NOMO-1 treated with DMSO at 0.1 percent for 48 hours (cell line): ENCODE data around the gene RPL35A.
A peak's percentile ranks its signal among the peaks of the same experiment; 100 is the strongest.
"Not testable (repeated sequence)": the region's sequence is repeated elsewhere in the genome, so short reads cannot be mapped to it uniquely, and the experiment has no call there.

Source experiments
- DNase-seq: peaks from one replicate; lab custom pipeline; 2025; ENCODE audit not compliant: unreplicated experiment; lab: John Stamatoyannopoulos, UW

RPL35A gene

DNA sequence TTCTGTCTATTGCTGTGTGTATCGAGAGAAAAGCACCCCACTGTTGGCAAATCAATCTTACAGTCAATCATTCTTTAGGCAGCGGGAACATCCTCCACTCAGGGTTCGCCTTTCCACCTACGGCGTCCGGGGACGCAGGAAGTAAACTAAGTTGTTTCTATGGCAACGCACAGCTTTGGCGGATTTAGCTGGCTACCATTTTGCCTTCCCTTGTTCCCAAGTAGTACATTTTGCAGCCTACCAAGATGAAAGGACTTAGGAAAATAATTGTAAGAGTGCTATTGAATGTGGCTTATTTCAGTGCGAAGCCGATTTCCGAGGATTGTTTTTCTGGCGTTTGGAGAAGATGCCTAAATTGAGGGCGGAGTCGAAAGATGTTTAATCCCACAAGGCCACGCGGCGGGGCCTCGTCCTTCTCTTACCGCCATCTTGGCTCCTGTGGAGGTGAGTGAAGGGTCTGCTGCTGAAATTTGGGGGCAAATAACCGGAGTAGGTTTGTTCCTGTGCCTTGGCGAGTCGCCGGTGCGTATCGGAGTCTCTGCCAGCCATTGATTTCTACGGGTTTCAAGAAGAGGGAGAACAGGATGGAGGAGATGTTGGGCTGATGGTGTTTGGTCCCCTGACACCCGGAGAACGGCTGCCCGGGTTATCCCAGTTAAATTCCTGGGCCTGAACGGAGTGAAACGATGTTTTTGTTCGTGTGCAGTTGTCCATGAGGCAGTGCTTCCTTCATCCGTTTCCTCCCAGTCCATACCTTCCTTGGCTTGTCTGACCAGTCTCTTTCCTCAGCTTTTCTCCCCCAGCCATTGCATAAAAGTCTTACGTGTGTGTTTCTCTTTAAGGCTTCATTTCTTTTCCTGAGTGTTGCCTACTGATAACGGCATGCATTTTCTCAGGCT, at the start of gene RPL35A:
Gene RPL35A (plus strand): TSS at position 413 of the 899 bp plus-strand sequence. CDS start 778 bp downstream, outside the sequence.
- DNase-seq = peak; percentile 98

DNA sequence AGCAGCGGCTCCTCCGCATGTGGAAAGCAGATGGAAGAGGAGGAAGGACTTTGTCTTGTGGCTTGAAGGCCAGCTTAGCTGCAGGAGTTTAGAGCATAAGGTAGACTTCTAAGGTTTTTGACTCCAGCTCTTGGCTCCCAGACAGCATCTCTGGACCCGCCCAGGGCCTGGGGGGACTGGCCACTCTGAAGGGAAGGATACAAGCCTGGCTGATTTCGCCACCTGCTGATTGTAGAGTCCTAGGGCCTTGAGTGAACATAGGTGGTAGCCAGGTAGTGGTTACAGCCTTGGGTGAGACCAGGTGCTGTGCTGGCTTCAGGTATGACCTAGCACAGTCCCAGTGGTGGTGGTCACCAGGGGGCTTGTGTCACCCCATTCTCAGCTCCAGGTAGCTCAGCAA, 48.4 kb upstream of the RPL35A start:
- no peak for DNase-seq

- peak; percentile 84 for DNase-seq
Measured at GRCh38 chr3:197906023-197906849, 43.8 kb upstream of the RPL35A start.

DNA sequence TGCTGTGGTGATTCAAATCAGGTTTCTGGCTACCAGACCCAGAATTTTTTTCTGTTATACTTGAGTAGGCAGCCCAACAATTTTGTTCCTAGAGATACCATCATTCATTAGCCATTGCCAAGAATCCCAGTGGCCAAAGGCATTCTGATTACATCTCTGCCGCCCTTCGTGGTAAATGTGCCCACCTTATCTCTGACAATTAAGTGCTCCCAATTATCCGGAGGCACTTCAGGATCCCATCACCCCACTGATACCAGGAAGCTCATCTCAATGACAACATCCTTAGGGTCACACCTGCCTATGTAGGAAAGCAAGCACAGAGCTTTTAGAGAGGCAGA, 43.2 kb upstream of the RPL35A start:
- DNase-seq = no peak

- no peak for DNase-seq
Measured at GRCh38 chr3:197907196-197907595, 42.8 kb upstream of the RPL35A start.

DNA sequence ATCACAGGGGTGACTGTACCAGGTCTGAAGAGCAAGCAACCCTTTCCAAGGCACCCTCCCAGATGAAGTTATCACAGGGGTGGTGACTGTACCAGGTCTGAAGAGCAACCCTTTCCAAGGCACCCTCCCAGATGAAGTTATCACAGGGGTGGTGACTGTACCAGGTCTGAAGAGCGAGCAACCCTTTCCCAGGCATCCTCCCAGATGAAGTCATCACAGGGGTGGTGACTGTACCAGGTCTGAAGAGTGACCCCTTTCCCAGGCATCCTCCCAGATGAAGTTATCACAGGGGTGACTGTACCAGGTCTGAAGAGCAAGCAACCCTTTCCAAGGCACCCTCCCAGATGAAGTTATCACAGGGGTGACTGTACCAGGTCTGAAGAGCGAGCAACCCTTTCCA, 41.4 kb upstream of the RPL35A start:
- DNase-seq = not testable (repeated sequence)

GRCh38 chr3:197908957-197909701, 40.9 kb upstream of the RPL35A start:
- no peak for DNase-seq

- no peak for DNase-seq
Measured at GRCh38 chr3:197912741-197913476, 37.1 kb upstream of the RPL35A start.

- no peak for DNase-seq
Measured at GRCh38 chr3:197913641-197914380, 36.2 kb upstream of the RPL35A start.

GRCh38 chr3:197921429-197922275, 28.3 kb upstream of the RPL35A start:
- not testable (repeated sequence) for DNase-seq

- DNase-seq = no peak
Measured at GRCh38 chr3:197926418-197926817, 23.6 kb upstream of the RPL35A start.

GRCh38 chr3:197927578-197927977, 22.4 kb upstream of the RPL35A start:
- DNase-seq = not testable (repeated sequence)

DNA sequence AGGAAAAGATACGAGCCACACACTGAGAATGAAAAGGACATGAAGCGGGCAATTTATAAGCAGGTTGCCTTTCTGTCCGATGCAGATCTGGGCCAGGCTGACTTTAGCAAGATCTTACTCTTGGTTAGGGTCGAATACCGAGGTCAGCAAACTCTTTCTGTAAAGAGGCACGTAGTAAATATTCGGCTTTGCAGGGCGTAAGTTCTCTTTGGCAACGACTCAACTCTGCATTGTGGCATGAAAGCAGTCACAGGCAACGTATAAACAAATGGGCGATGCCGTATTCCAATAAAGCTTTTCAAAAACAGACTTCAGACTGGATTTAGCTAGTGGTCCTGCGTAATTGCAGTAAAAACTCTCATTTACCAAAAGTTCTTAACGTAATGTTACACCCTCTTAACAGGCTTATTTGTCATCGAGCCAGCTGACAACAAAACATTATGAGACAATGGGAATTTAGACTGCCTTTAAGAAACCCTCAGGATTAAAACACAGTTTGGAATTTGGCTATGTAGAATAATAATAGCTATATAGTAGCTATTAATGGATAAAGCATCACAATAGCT, 13.1 kb upstream of the RPL35A start:
- no peak for DNase-seq

DNA sequence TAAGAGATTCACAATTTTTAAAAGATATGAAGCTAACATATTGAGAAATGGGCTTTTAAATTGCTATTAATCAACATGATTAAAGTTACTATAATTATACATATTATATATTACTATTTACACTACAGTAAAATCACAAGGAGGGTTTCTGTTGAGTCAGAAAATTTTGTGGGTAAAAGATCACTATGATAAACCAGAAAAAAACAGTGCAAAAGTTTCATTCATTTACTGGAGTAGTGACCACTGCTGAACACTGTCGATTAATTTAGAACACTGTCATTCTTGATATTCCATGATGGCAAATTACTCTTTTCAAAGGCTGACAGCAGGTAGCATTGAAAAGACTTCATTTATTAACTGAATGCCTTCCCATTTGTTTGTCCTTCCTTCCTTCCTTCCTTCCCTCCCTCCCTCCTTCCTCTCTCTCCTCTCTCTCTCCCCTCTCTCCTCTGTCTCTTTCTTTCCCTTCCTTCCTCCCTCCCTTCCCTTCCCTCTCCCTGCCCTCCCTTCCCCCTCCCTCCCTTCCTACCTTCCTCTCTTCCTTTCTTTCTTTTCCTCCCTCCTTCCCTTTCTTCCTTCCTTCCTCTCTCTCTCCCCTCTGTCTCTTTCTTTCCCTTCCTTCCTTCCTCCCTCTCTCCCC, 9.1 kb upstream of the RPL35A start:
- DNase-seq = no peak

- peak; percentile 63 for DNase-seq
Measured at GRCh38 chr3:197942956-197943556, 6.9 kb upstream of the RPL35A start.

DNA sequence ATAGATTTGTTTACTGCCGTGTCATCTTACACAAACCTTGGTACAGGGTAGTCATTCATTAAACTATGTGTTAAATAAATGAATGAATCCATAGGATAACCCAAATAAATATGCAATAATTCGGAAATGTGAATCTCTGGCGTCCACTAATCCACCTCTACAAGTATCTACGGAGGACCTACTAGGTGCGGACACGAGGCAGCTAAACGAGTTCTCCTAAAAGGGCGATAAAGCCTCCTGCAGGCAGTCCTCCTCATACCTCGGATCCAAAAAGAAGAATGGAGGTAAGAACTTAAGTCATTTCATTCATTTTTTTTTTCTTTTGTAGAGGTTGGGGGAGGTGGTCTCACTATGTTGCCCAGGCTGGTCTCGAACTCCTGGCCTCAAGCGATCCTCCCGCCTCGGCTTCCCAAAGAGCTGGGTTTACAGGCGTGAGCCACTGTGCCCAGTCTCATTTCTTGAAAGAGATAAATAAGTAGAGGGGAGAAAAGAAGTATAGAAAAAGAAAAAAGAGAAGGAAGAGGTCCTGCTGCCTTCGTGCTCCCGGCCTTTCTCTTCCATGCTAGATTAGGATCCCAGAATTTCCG, 706 bp upstream of the RPL35A start:
- no peak for DNase-seq

DNA sequence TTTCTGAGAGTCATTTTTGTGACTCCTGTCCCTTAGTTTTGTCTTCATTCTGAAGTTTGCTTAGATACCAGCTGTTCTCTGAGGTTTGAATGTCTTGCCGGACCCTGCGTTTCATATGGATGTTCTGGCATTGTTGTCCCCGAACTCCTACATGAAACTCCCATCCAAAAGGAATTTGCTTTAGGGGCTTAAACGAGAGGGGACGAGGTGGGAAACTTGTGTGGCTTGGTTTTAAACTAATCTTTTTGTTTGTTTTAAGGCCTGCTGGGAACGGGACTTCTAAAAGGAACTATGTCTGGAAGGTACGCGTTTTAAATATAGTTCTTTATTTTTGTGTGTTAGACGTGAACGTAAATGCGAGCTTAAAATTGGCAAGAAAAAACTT, 679 bp downstream of the RPL35A start:
- DNase-seq = no peak
